DMS153 treated with DMSO at 0.1 percent for 48 hours (cell line): ENCODE data around the gene RAB41.
A peak's percentile ranks its signal among the peaks of the same experiment; 100 is the strongest.
"Not testable (repeated sequence)": the region's sequence is repeated elsewhere in the genome, so short reads cannot be mapped to it uniquely, and the experiment has no call there.

ENCODE experiments used
- DNase-seq: peaks from one replicate; lab custom pipeline; 2025; ENCODE audit not compliant: unreplicated experiment; lab: John Stamatoyannopoulos, UW

RAB41 gene

DNA sequence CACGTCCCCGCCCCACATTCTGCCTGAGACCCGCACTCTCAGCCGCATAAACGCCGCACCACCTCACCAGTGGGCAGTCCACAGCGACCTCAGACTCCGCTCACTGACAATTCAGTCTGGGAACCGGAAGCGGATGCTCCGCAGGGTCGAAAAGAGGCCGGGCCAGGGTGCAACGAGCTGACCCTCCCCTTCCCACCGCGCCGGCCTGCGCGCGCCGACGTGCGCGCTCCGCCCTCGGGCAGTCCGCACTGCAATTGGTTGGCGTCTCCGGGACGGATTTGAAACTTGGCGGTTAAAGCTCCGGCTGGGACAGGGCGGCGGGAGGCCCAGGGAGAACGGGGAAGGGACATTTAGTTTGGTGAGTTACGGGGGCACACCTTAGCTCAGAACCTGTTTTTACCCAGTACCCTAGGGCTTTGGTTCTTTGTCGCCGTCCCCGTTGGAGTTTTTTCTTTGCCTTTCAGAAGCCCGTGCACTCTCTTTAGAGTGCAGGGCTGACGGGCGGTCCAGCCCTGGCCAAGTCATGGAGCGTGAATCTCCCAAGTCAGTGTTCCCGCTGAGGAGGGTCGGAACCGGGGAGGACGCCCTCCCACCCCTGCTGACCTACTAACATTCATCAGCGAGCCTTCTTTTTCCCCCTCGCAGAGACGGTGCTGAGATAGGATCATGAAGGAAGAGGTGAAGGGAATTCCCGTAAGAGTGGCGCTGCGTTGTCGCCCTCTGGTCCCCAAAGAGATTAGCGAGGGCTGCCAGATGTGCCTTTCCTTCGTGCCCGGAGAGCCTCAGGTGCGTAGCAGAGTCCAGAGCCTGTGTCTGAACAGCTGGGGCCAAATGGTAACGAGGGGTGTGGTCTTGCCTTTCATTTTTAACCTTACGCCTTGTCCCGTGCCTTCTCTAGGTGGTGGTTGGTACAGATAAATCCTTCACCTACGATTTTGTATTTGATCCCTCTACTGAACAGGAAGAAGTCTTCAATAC lies 8.1 kb downstream of the RAB41 start, which contains the start of the genes KIF4A and PDZD11:
Gene KIF4A, plus strand, starts transcription at position 312 of the 978 bp plus-strand sequence. Its CDS starts 355 bp downstream, at position 667.
Gene PDZD11, minus strand, starts transcription at position 135 of the 978 bp plus-strand sequence. CDS start 586 bp downstream, outside the sequence.
- DNase-seq = peak; percentile 28

DNA sequence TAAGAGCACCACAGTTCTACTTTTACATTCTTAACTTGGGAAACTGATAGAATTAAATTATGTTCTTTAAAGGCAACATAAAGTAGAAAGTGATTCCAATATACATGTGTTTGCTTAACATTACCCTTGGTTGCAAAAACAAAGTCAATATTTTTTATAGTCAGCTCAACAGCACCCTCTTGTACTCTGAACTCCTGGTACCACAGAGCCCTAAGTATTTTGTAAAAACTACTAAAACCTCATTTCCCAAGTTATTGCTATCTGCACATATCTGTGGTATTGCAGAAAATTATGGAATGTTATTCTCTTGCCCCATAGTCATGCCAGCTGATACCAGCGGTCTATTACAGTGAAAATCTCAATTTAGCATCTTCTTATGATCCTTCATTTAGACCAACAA lies 10.8 kb downstream of the RAB41 start:
- no peak for DNase-seq

DNA sequence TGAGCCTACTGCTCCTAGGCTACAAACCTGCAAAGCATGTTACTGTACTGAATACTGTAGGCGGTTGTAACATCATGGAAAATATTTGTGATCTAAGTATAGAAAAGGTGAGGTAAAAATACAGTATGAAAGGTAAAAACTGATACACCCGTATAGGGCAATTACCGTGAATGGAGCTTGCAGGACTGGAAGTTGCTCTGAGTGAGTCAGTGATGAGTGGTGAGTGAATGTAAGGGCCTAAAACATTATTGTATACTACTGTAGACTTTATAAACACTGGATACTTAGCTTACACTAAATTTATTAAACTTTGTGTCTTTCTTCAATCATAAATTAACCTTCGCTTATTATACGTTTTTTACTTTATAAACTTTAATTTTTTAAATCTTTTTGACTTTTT lies 11.6 kb downstream of the RAB41 start:
- no peak for DNase-seq

DNA sequence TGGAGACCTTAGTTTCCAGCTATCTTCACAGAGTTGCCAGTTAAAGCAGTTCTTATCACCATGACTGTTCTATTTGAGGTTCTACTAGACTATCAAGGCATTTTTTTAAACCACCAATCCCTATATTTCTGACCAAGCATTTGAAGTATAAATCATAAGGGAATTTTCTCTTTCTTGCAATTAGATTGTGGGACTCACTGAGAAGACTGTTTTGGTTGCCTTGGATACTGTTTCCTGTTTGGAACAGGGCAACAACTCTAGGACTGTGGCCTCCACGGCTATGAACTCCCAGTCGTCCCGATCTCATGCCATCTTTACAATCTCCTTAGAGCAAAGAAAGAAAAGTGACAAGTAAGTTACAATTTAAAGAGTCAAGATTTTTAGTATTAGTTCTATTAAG lies 19.7 kb downstream of the RAB41 start:
- no peak for DNase-seq

DNA sequence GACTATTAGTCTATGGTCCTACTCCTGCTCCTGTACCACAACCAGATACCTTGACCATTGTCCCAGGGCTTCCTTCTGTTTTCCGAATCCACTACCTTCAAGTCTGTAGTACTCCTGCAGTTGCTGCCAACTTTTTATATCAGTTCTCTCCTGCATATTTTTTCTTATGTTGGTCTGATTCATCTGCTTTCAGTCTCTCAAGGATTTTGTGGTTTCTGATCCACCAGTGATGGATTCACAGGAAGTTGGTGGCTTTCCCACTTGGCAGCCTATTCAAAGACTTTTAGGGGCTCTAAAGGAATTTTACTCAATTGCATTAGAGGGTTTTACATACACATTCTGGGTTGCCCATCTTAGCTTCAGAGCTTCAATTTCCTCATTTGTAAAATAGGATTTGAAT lies 31.5 kb downstream of the RAB41 start:
- DNase-seq = no peak

DNA sequence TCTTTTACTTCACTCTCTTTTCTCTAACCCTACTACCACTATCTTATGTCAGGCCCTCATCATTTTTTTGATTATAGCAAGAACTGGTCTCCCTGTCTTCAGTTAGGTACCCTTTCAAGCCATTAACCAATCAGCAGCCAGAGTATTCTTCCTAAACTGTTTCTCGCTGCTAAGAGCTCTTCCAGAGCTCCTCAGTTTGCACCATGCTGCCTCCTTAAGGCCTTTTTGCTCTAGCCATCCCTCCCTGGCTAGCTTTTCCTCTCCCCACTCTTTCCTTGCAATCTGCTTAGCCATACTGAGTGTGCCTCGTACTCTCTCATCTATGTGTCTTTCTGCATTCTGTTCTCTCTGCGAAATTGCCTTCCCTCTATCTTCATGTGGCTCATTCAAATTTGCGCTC lies 40.8 kb downstream of the RAB41 start:
- DNase-seq = no peak

GRCh38 chrX:70323628-70324027 lies 41.7 kb downstream of the RAB41 start:
- not testable (repeated sequence) for DNase-seq

GRCh38 chrX:70324326-70324725 lies 42.4 kb downstream of the RAB41 start:
- DNase-seq = no peak

- DNase-seq = no peak
These were observed 49.2 kb downstream of the RAB41 start for GRCh38 chrX:70331161-70331560.

GRCh38 chrX:70332600-70332999 lies 50.6 kb downstream of the RAB41 start:
- DNase-seq = no peak
